ENCODE measurements around the gene CLDND2. TPM values are rescaled to one million over a fixed set of nuclear protein-coding genes. Genes with fewer than 3 reads are reported as not detected.

The CLDND2 gene
- total RNA-seq, 1 donor from 2014 or later, result not detected

- DNase-seq (no peak), ATAC-seq (no peak)
- intact Hi-C loops (cut with micrococcal nuclease), result no loop called here
Observed at GRCh38 chr19:51361239-51361638, 7.6 kb downstream of the CLDND2 start.

- no peak for DNase-seq
Observed at GRCh38 chr19:51359294-51359693, 9.5 kb downstream of the CLDND2 start.

DNA sequence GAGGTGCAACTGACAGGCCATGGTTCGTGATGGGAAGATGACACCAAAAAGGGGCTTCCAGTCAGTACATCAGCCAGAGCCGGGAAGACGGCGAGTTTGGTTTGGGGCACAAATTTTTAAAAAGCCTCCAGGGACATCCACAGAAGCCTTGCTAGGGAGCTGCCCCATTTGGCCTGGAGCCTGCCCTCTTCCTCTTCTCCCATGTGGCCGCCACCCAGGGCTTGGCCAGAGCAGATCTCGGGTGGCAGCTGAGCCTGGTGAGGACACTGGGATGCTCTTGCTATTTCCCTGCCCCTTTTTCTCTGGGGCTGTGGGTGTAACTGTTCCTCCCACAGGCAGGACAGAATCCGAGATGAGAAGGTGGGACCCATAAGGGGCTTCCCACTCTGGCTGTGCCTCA lies 10.9 kb downstream of the CLDND2 start:
- DNase-seq, result no peak
- intact Hi-C loops (cut with micrococcal nuclease), result no loop called here
- no peak for ATAC-seq

More at GRCh38 chr19:51359294-51359693, 9.5 kb downstream of the CLDND2 start:
- intact Hi-C loops (cut with micrococcal nuclease), result no loop called here
- ATAC-seq, result no peak

DNA sequence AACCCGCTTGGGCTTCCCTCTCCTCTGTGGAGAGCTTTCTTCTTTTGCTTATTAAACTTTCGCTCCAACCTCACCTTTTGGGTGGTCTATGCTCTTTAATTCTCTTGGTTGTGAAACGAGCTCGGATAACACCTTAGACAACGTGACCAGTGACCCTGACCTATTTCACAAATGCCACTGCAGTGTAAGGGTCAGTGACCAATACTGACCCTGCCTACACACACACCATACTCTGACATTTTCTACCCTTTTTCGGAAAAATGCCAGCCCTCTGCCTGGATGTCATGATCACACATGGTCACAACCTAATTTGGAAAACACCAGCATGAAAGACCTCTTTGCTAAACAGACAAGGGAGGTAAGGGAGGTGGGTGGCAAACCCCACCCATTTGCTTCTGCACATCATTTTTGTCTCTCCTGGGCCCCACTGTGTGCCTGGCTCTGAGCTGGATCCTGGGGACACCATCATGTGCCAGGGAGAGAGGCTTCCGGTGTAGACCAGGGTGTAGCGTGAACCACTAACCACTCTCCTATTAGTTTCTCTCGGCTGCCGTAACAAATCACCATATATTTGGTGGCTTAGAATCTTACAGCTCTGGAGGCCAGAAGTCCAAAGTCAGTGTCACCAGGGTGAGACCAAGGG lies 12.5 kb downstream of the CLDND2 start:
- no peak for DNase-seq
- ATAC-seq, result no peak
- intact Hi-C loops (cut with micrococcal nuclease), result no loop called here

GRCh38 chr19:51354742-51355148 lies 14.1 kb downstream of the CLDND2 start:
- DNase-seq (no peak), ATAC-seq (no peak)
- intact Hi-C loops (cut with micrococcal nuclease), result no loop called here

GRCh38 chr19:51354103-51354741 lies 14.6 kb downstream of the CLDND2 start:
- intact Hi-C loops (cut with micrococcal nuclease), result no loop called here
- DNase-seq, result no peak
- ATAC-seq, result no peak

GRCh38 chr19:51352783-51353360 lies 15.9 kb downstream of the CLDND2 start:
- DNase-seq, result no peak
- intact Hi-C loops (cut with micrococcal nuclease), result no loop called here
- ATAC-seq, result no peak

DNA sequence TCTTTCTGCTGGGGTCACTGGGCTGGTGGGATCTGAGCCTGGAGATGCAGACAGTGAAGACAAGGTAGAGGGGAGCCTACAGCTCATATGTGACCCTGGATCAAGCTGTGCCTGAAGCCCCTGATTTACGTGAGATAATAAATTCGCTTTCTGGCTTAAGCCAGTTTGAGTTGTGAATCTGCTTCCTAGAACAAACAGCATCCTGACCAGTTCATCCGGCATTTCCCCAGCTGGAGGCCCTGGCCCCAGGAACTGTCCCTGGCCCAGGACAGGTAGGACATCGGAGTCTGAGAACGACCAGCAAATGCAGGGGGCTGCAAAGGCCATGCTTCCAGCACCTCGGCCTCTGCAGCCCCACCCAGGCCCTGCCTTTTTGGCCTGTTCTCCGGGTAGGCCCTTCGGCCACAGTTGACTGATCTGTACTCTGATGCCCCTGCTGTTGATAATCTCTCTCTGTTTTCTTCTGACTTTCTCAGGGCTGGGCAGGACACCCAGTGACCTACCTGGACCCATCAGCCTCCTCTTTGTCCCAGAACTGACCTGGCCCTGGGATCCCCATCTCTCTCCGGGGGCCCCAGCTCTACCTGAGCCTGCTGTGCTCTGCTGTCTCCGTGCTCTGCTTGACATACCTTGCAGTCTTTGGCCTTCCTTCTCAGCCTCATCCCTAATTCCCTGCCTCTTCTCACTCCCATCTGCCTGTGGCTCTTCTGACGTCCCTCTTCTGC lies 17.4 kb downstream of the CLDND2 start:
- intact Hi-C loops (cut with micrococcal nuclease), result no loop called here
- no peak for DNase-seq
- ATAC-seq, result no peak

DNA sequence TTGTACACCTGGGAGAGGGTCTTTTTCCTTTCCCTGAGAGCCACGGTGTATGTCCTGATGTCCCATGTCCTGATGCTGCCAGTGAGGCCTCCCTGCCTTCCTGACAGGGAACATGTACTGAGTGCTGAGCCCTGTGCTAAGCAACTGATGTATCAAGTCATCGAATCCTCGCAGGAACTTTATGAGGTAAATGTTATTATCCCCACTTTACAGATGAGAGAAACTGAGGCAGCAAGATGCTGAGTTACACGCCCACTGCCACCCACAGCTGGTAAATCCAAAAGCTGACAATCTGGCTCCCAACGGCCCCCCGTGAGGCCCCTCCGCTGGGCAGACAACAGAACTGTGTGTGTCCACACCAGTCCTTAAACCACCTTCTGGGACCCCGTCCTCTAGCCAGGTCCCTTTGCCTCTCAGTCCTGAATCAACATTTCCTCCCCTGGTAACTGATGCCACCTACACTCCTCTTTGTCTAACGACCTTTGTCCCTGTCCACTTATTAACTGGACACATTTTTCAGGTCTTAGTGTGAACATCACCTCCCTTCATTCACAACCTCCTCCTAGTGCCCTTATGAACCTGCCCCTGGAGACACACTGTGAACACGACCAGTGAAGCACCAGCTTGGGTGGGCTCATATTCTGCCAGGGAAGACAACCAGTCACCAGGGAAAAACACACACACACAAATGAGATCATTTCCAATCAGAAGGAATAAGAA lies 21.4 kb downstream of the CLDND2 start:
- DNase-seq, result no peak
- ATAC-seq, result no peak
- intact Hi-C loops (cut with micrococcal nuclease), result no loop called here

DNA sequence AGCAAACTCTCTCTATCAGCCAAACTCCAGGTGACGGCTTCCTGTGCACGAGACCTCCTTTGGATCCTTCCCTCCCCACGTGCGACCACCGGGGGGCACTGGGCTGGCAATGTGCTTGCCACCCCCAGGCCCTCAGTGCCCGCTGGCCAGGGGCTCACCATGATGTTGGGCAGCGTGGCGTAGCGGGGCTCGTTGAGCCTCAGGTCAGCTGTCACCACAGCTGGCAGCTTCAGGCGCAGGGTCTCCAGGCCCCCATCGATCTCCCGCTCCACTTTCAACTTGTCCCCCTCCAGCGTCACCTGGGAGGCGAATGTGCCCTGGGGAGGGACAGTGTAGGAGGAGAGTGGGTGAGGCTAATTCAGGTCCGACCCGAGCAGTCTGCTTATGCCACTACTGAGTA lies 22.1 kb downstream of the CLDND2 start:
- DNase-seq (no peak), ATAC-seq (no peak)
- intact Hi-C loops (cut with micrococcal nuclease), result no loop called here

- no peak for DNase-seq
- ATAC-seq, result no peak
- intact Hi-C loops (cut with micrococcal nuclease), result no loop called here
Observed at GRCh38 chr19:51345076-51345620, 23.7 kb downstream of the CLDND2 start.

- no peak for DNase-seq
- no peak for ATAC-seq
- intact Hi-C loops (cut with micrococcal nuclease), result no loop called here
Observed at GRCh38 chr19:51342631-51343569, 25.9 kb downstream of the CLDND2 start.

DNA sequence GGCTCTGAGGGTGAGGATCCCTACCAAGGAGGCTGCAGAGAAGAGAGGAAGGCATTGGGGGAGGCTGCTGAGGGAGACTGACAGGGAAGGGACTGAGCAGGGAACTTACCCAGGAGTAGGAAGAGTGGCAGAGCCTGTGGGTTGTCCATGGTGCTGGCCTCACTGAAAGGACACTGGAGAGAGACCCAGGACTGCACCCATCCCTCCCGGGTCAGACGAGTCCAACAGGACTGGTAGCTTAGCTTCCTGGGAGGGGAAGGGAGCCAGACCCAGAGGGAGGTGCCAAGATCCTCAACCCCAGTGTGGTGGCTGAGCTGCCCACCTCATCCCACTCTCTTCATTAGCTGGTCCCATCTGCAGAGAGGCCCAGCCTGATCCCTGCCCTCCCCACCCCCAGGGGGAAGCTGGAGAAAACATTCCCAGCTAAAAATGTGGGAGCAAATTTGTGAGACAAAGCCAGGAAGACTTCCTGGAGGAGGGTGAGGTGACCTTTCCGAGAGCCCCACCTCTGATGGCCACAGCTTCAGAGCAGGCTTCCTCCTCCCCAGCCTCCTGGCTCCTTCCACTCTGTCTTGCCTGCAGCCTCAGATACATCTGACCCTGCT lies 26.7 kb downstream of the CLDND2 start, which contains the start of gene VSIG10L:
Gene VSIG10L, minus strand, starts transcription at position 164 of the 605 bp plus-strand sequence. Its CDS starts 15 bp downstream, at position 149.
- DNase-seq (no peak), ATAC-seq (no peak)
- intact Hi-C loops (cut with micrococcal nuclease), result no loop called here

DNA sequence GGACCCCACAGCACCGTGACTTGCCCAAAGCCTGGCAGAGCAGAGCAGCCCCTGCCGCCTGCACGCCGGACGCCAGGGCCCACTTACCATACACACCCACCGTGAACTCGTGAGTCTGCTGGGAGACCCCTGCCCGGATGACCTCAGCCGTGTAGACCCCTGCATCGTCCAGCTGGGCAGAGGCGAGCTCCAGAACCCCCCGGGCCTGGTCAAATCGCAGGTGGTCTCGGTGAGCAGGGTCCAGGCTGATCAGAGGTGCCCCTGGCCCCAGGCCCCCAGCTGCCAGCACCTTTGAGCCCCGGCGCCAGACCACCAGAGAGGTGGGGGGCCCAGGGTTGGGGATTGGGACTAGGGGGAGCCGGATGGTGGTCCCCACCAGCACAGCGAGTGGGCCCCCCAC lies 27.7 kb downstream of the CLDND2 start:
- DNase-seq (no peak), ATAC-seq (no peak)
- intact Hi-C loops (cut with micrococcal nuclease), result no loop called here

- intact Hi-C loops (cut with micrococcal nuclease), result loop anchor here (10.0 kb wide), 1 partner anchor 95 kb away; no protein-coding TSS in a partner anchor
- ATAC-seq (peak; percentile 96), DNase-seq (peak; percentile 98)
Observed at GRCh38 chr19:51339687-51340656, 28.8 kb downstream of the CLDND2 start.

DNA sequence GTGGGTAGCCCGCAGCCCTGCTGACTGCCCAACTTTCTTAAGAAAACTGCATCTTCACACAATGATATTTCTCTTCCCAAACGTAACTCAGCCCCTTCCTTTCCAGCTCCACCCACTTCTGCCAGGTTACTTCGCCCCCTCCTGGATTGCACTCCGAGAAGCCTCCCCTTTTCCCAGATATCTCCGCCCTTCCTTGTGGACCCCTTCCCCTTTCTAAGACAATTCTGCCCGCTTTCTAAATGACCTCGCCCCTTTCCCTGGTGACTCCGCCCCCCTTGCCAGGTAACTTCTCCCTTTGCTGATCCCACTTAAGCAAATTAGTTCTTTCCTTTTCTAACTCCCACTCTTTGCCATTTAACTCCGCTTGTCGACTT lies 29.5 kb downstream of the CLDND2 start:
- intact Hi-C loops (cut with micrococcal nuclease), result loop anchor here (10.0 kb wide), 1 partner anchor 96 kb away; no protein-coding TSS in a partner anchor
- no peak for ATAC-seq
- DNase-seq, result no peak

Data from left ventricle myocardium superior (tissue), 1 donor.